Activated T-cell treated with anti-CD3 and anti-CD28 coated beads, Interleukin-2, amount 50 U/mL, for 4 hours (primary cell): ENCODE data around the gene BTBD17. TPM values are rescaled to one million over a fixed set of nuclear protein-coding genes. Genes with fewer than 3 reads are reported as not detected.

Source experiments
- ATAC-seq, 2 donors: fragments of 200-7000 bp; cut with Tn5 transposase; one replicate each; pipeline ENCODE4 v1.10.0; 2021
- DNase-seq: peaks from one replicate; pipeline ENCODE4 v3.0.0-alpha.2; 2020
- H3K27me3 Mint-ChIP-seq: one replicate; pipeline ENCODE4 v1.8.0; 2021; ENCODE audit warnings: low read depth, mixed read lengths
- H3K36me3 Mint-ChIP-seq: one replicate; pipeline ENCODE4 v1.8.0; 2022; ENCODE audit warnings: mixed read lengths; ENCODE audit not compliant: insufficient read depth
- H3K4me1 Mint-ChIP-seq: one replicate; pipeline ENCODE4 v1.8.0; 2021; ENCODE audit warnings: low read depth, mixed read lengths
- H3K4me3 Mint-ChIP-seq: one replicate; pipeline ENCODE4 v1.8.0; 2021; ENCODE audit warnings: mild to moderate bottlenecking, moderate library complexity, mixed read lengths
- H3K9me3 Mint-ChIP-seq: one replicate; pipeline ENCODE4 v1.8.0; 2021; ENCODE audit warnings: mixed read lengths
- total RNA-seq, 3 donors: library from RNA; stranded (reverse); gene quantifications; one replicate each; pipeline ENCODE4 v1.2.1, GENCODE V29; 2021

BTBD17 gene
- total RNA-seq, 3 donors from 2014 or later = not detected

DNA sequence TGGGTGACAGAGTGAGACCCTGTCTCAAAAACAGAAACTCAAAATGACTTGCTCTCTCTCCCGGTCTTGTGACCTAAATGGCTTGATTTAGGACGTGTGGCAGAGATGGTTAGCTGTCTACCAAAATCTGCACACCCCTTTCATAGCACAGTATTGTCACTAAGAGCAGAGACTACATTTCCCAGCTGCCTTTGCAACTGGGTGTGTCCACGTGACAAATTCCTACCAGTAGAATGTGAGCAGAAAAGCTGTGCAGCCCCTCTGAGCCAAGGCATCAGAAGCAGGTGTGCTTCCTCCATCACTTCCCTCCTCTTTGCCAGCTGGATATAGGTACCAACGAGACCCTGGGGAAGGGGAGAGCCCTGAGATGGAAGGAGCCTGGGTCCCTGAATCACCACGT, 31.2 kb upstream of the BTBD17 start:
- no peaks in the 10 kb centered on the region for H3K4me1 Mint-ChIP-seq
- no peaks in the 10 kb centered on the region for H3K36me3 Mint-ChIP-seq
- H3K27me3 Mint-ChIP-seq = peaks cover 3% of the 10 kb centered on the region
- H3K4me3 Mint-ChIP-seq = no peak overlapping the region
- H3K9me3 Mint-ChIP-seq = no peaks in the 10 kb centered on the region
- no peak for DNase-seq
- ATAC-seq = no peak

DNA sequence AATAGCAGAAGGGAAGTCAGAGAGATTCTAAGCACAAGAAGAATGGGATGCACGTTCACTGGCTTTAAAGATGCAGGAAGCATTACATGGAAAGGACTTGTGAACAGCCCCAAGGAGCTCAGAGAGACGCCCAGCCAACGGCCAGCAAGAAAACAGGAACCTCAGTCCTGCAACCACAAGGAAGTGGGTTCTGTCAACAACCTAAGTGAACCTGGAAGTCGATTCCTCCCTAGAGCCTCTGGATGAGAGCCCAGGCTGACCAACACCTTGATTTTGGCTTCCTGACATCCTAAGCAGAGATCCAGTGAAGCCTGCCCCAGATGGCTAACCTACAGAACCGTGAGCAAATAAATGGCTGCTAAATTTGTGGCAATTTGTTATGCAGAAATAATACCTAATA, 30.1 kb upstream of the BTBD17 start:
- no peak overlapping the region for H3K4me3 Mint-ChIP-seq
- no peak for ATAC-seq
- no peaks in the 10 kb centered on the region for H3K4me1 Mint-ChIP-seq
- no peak for DNase-seq
- peaks cover 3% of the 10 kb centered on the region for H3K27me3 Mint-ChIP-seq
- H3K9me3 Mint-ChIP-seq = no peaks in the 10 kb centered on the region
- H3K36me3 Mint-ChIP-seq = no peaks in the 10 kb centered on the region

DNA sequence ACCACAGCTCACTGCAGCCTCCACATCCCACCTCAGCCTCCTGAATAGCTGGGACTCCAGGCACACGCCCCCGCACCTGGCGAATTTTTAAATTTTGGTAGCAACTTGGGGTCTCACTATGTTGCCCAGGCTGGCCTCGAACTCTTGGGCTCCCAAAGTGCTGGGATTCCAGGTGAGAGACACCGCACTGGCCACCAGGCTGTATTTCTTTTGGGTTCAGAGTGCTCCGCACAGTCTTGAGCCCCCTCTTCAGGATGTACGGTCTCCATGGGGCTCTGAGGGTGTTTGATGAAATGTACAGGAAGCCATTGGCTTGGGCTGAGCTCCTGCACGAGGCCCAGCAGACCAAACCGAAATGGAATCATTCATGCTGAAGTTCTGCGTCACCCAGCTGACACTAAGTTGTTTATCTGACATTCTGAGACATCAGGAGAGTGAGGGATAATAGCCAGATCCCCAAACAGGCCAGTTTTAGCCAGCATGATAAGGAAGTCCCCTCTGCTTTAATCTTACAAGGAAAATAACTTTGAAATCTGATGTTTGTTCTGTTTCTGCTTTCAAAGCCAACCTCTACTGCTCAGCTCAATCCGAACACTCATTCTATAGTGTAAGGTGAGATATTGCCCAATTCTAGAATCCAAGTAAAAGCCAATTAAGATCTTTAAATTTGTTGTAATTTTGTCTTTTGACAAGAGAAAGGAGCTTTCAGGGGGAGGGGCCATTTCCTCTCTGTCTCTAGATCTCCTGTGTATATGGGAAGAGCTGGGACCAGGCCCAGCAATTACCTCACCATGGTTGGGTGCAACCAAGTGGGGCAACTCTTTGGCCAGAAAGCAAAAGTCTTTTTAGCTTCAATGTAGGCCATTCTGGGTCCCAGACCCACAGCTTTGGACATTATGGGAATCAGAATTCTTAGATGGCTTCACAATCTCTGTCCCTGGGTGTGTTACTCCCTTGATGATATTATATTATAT, 29.3 kb upstream of the BTBD17 start:
- H3K4me1 Mint-ChIP-seq = no peaks in the 10 kb centered on the region

DNA sequence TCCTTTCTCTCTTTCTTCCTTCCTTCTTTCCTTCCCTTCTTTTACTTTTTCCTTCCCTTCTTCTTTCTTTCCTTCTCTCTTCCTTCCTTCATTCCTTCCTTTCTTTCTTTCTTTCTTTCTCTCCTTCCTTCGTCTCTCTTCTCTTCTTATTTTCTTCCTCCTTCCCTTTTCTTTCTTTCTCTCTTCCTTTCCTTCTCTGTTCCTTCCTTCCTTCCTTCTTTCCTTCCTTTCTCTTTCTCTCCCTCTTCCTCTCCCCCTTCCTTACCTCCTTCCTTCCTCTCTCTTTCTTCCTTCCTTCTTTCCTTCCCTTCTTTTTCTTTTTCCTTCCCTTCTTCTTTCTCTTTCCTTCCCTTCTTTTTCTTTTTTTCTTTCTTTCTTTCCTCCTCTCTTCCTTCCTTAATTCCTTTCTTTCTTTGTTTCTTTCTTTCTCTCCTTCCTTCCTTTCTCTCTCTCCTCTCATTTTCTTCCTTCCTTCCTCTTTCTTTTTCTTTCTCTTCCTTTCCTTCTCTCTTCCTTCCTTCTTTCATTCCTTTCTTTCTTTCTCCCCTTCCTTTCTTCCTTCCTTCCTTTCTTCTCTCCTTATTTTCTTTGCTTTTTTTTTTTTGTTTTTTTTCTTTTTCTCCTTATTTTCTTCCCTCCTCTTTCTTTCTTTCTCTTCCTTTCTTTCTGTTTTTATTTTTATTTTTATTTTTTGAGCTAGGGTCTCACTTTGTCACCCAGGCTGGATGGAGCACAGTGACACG, 28.4 kb upstream of the BTBD17 start:
- DNase-seq = no peak
- no peak for ATAC-seq
- no peaks in the 10 kb centered on the region for H3K4me1 Mint-ChIP-seq
- H3K36me3 Mint-ChIP-seq = no peaks in the 10 kb centered on the region
- H3K9me3 Mint-ChIP-seq = no peaks in the 10 kb centered on the region
- H3K27me3 Mint-ChIP-seq = no peaks in the 10 kb centered on the region
- no peak overlapping the region for H3K4me3 Mint-ChIP-seq

More for the DNA sequence above, 29.3 kb upstream of the BTBD17 start:
- peaks cover 3% of the 10 kb centered on the region for H3K27me3 Mint-ChIP-seq
- H3K36me3 Mint-ChIP-seq = no peaks in the 10 kb centered on the region
- no peaks in the 10 kb centered on the region for H3K9me3 Mint-ChIP-seq
- DNase-seq (no peak), ATAC-seq (no peak)
- H3K4me3 Mint-ChIP-seq = no peak overlapping the region

DNA sequence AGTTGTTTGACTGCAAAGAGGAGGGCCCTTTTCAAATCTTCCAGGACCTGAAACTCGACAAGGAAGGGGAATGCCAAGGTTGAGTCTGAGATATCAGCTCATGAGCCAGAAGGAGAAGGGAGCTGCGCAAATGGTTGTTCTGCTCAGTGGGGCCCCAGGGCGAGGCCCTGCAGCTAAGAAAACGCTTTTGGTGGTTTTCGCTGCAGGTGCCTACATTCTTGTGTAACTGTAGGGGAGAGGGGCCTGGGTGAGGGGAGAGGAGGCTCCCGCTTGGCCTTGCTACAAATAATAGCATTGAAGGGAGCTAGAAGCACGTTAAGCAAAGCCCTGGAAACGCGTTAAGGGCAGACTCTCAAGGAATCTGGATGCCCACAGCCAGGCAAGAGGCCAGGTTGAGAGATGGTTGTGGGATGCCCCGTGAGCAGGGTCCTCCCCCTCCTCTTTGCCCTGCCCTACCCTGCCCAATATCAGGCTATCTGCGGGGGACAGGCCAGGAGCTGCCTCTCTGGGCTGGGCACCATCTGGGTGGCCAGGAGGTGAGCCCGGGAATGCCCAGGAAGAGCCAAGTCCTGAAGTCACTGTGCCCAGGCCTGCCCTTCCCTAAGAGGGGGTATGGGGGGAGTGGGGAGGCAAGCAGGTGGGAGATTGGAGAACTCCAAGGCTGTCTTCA, 27.6 kb upstream of the BTBD17 start:
- no peaks in the 10 kb centered on the region for H3K36me3 Mint-ChIP-seq
- H3K9me3 Mint-ChIP-seq = no peaks in the 10 kb centered on the region
- DNase-seq (no peak), ATAC-seq (no peak)
- no peaks in the 10 kb centered on the region for H3K4me1 Mint-ChIP-seq
- H3K4me3 Mint-ChIP-seq = no peak overlapping the region
- H3K27me3 Mint-ChIP-seq = no peaks in the 10 kb centered on the region

DNA sequence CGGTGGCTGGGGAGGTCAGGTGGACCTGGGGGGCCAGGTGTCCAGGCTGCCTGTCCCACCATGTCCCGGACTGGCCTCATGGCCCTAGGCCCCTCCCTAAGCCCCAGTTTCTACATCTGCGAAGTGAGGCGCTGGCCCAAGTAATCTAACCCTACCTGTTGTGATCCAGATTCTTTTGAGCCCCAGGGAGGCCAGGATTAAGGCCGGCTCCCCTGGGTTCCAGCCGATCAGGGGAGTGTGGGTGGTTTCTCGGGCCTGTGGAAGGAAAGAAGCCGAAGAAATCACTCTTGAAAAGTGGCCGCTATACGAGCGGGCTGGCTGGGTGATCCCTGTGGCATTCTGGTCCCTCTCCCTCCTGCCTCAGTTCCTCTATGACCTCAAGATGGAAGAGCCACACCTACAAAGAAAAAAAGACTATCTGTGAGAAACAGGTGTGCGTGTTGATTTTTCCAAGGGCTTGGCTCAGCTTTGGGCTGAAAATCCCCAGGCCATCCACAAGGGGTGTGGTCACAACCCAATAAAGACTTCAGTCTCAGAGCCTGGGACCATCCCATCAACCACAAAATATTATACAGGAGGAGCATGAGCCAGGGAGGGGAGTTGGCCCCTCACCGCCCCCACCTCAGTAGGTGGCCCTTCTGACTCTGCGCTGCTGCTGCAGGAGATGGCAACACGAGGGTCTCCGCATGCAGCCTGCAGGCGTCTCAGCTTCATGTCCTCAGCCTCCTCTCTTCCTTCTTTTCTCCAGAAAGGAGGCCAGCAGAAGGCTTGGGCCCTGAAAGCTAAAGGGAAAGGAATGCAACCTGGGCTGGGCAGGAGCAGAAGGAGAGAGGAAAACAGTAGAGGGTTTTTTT, 25.9 kb upstream of the BTBD17 start:
- Mint-ChIP-seq H3K36me3 (no peaks in the 10 kb centered on the region), H3K4me3 (no peak overlapping the region), H3K4me1 (no peaks in the 10 kb centered on the region), H3K27me3 (no peaks in the 10 kb centered on the region), H3K9me3 (no peaks in the 10 kb centered on the region)
- no peak for DNase-seq
- ATAC-seq = no peak

DNA sequence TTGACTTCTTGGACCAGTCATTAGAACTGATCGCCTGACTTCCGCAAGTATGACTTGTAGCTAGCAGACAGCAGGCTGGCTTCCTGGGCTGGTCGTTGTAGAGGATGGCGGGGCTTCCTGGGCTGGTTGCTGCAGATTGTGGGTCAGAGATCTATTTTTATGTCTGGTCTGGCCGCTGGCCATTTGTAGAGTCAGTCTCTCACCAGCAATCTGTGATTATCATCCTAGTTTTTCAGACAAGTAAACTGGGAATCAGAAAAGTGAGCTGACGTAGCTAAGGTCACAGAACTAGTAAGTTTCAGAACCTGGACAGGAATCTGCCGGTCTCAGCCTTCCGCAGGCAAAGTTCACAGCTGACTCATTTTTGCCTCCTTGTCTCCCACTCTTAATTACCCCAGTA, 24.7 kb upstream of the BTBD17 start:
- no peaks in the 10 kb centered on the region for H3K4me1 Mint-ChIP-seq
- H3K36me3 Mint-ChIP-seq = no peaks in the 10 kb centered on the region
- H3K9me3 Mint-ChIP-seq = no peaks in the 10 kb centered on the region
- ATAC-seq (no peak), DNase-seq (no peak)
- no peak overlapping the region for H3K4me3 Mint-ChIP-seq
- no peaks in the 10 kb centered on the region for H3K27me3 Mint-ChIP-seq

DNA sequence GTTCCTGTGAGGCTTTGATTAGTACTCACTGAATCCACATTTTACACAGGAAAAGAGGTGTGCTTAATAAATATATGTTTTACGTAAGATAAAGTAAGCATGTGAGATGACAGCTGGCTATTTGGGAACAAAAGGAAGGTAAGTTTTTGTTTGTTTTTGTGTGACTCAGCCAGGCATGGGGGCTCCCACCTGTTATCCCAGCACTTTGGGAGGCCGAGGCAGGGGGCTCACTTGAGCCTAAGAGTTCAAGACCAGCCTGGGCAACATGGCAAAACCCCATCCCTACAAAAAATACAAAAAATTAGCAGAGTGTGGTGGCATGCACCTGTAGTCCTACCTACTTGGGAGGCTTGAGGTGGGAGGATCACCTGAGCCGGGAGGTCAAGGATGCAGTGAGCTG, 23.5 kb upstream of the BTBD17 start:
- Mint-ChIP-seq H3K9me3 (no peaks in the 10 kb centered on the region), H3K4me3 (no peak overlapping the region), H3K4me1 (no peaks in the 10 kb centered on the region), H3K27me3 (no peaks in the 10 kb centered on the region), H3K36me3 (no peaks in the 10 kb centered on the region)
- ATAC-seq (no peak), DNase-seq (no peak)

DNA sequence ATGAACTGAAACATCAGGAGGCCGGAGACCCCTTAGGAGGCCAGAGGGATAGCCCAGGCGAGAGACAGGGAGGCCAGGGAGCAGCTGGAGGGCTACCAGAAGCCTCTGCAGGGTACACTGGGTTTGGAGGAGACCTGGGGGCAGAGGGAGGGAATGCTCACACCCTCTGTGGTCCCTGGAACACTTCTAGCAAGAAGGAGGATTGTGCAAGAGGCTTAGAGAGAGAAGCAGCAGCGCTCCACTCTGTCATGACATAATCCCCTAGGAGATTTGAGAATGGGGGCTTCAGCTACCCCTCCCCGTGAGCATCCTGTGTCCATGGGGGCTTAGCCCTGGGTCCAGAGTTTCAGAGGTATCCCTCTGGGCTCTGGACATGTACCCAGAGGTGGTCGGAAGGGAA, 21.5 kb upstream of the BTBD17 start:
- Mint-ChIP-seq H3K9me3 (no peaks in the 10 kb centered on the region), H3K36me3 (no peaks in the 10 kb centered on the region)

DNA sequence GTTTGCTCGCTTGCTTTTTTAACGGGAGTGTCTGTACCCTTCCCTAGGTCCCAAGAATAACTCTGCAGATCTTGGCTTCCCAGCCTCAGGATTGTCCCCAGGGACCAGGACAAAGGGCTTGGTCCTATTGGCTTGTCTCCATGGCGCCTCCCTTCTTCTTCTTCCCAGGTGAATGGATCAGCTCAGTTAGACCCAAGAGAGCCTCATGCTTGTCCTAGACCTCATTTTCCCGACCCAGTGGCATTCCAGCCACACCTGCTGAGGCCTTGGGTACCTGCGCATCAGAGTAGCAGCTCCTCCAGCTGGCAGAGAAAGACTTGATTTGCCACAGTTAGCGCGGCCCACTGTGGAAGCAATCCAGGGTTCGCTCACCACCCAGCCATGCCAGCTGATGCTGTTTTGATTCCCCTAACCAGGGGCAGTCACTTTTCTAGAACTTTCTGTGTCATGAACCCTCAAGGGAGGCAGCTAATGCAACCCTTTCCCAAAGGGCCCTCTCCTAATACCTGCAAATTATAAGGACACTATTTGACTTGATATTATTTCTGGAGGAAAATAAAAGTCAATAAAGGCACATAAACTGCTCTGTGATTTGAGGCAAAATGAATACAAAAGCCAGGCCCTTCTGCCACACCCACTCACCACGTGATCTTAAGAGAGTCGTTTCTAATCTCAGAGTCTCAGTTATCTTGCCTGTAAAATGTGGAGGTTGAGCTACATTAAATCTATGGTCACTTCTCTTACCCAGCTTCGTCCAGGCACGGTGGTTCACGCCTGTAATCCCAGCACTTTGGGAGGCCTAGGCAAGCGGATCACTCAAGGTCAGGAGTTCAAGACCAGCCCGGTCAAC, 19.5 kb upstream of the BTBD17 start:
- Mint-ChIP-seq H3K9me3 (no peaks in the 10 kb centered on the region), H3K4me3 (no peak overlapping the region), H3K27me3 (no peaks in the 10 kb centered on the region), H3K4me1 (no peaks in the 10 kb centered on the region), H3K36me3 (no peaks in the 10 kb centered on the region)
- ATAC-seq (no peak), DNase-seq (no peak)

More for the DNA sequence above, 21.5 kb upstream of the BTBD17 start:
- H3K4me3 Mint-ChIP-seq = no peak overlapping the region
- DNase-seq = no peak
- H3K4me1 Mint-ChIP-seq = no peaks in the 10 kb centered on the region
- no peak for ATAC-seq
- H3K27me3 Mint-ChIP-seq = no peaks in the 10 kb centered on the region

DNA sequence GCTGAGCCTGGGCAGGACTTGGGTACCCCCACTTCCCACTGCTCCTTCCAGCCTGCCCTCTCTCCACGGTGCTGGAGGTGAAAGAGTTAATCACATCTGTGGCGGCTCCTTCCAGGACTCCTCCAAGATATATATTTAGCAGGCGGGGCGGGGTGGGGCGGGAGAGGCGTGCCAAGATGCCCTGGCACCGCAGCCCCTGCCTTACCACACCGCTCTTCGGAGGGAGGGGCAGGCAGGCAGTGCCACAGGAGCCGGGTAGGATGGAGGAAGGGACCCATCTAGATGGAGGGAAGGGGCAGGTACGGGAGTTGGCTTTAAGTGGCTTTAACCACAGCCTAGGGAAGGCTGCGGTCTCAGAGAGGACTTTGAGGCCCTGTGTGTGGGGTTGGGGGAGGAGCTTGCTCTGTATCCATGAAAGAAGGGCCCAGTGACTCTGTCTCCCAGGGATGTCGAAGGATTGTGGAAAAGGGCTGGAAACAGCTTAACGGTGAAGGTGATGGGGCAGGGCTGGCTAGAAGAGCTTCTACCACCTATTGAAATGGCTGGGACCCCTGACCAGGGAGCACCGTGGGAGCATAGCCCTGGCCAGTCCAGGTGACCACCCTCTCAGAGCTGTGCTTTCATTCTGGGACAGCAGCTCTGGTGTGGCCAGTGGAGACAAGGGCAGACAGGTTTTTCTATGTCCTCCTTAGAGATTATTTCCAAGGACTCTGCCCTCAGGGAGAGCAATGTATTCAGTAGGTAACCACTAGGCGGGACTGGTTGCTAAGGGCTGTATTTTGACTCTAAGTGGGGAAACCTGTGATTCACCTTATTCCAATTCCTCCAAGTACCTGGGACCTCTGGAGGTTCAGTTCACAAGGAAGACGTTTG, 18.7 kb upstream of the BTBD17 start:
- H3K4me1 Mint-ChIP-seq = no peaks in the 10 kb centered on the region
- no peak for ATAC-seq
- H3K9me3 Mint-ChIP-seq = no peaks in the 10 kb centered on the region
- DNase-seq = no peak
- H3K4me3 Mint-ChIP-seq = no peak overlapping the region
- no peaks in the 10 kb centered on the region for H3K36me3 Mint-ChIP-seq
- no peaks in the 10 kb centered on the region for H3K27me3 Mint-ChIP-seq

DNA sequence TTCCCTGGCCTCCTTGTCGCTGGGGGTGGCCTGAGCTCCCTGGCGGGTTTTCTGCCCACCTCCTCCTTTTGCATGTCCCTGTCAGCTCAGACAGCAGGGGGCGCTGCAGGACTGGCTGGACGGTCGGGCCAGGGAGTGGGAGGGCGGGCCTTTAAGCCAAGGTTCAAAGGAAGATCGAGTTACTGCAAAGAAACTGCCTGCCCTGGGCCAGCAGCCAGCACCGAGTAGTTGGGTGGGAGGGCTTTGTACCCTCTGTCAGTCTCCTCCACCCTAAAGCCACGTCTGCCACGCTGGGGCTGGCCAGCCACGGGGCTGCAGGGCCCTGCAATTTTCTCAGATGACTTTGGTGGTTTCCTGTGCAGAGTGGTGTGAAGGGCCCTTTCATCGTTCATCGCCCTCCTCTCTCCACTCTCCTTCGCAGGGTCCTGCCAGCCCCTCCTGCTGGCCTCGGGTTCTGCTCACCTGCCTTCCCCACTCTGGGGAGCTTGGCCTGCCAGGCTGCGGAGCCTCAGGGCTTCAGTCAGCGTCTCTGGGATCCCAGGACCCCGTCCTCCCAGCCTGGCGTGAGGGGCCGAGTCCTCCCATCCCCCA, 17.9 kb upstream of the BTBD17 start:
- ATAC-seq (peak; percentile 93 to 95), DNase-seq (peak; percentile 91)
- Mint-ChIP-seq H3K27me3 (no peaks in the 10 kb centered on the region), H3K36me3 (no peaks in the 10 kb centered on the region), H3K4me3 (no peak overlapping the region), H3K9me3 (no peaks in the 10 kb centered on the region), H3K4me1 (no peaks in the 10 kb centered on the region)
